KBM-7 (cell line): Measurements from ENCODE around the gene OPCML.

Source experiments
- DNase-seq: peaks from one replicate; pipeline ENCODE4 v3.0.0-alpha.2; 2015
- in situ Hi-C: fragments of 300-500 bp; cut with MboI; formaldehyde crosslinking; loops from 2 replicates; pipeline ENCODE4 v1.14.3; 2020; ENCODE audit warnings: low sequenced_read_pairs, low pct_unique_long_range_greater_than_20kb, mixed read lengths

Gene OPCML

DNA sequence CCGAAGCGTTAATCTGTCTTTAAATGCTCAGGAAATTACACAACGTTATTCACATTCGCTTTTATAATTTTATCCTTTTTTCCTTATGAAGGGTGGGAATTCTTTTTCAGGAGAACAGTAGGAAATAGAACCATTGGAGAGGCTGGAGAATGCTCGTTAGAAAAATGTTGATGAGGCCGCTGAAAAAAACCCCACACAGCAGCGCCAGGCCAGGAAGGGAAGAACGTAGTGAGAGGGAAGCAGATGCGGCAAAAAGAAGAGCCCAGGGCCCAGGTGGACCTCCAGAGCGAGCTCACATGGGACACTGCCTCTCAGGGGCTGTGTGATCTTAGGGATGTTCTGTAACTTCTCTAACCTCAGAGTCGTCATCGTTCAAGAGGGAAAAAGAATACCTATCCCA lies 691.6 kb downstream of the OPCML start:
- in situ Hi-C loops, result no loop called here
- no peak for DNase-seq

DNA sequence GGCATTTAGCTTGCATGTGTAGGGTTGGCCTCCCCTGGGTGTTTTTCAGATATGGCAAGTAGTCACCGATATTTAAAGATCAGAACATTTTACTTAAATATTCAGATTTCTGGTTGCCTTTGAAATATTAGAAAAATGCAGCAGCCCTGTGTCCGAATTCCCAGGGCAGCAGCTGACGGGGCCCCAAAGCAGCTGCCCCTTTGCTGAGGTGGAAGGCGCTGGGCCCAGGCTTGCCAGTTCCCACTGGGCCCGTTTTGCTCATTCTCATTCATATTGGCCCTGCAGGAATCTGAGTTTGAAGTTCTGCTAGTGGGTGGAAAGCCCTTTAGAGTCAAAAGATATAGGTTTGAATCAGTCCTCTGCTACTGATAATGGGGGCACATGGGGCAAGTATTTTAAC lies 692.1 kb downstream of the OPCML start:
- in situ Hi-C loops, result no loop called here
- DNase-seq, result no peak

DNA sequence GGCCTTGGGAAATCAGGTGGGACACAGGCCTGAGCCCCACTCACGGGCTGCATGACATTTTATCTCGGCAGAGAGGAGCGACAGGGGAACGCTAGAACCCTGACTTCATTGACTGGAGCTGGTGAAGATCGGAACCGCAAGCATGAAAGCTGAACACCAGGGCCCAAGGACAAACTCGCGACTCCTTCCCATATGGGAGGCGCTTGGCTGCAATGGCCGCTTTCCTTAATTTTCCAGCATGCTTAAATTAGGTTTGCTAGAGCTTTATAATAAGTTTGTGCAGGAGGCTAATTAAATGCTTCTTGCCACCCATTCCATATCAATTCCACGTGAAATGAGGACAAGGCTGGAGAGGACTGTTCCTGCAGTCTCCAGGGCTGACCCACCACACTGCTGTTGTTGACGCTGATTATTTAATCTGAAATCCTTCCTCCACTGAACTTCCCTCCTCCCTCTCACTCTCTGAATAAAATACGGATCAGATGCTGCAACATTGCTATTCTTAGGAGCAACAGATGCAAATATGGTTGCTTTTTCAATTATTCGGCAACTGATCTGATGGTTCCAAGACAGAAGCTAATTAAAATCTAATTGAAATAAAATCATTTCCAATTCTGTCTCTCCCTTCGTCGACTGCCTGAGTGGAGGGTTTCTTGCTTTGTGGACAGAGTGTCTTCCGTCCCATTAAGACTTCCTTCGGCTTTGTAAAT lies 692.9 kb downstream of the OPCML start:
- in situ Hi-C loops, result no loop called here
- no peak for DNase-seq

DNA sequence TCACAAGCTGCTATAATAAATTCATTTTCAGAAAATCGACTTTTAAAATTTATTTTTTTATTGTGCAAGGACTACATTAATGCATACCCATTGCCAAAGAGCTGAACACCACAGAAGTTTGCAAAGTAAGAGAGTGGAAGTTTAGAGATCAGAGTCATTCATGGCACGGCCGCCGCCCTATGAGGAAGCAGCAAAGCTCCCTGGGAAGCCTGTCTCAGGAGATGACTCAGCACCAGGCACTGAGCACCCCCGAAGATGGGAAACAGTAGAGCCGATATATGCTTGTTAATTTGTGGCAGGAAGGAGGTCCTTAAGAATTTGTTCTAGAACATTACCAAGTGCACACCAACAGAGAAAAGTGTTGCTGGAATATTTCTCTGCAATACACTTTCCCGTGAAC lies 693.7 kb downstream of the OPCML start:
- DNase-seq, result no peak
- in situ Hi-C loops, result no loop called here

DNA sequence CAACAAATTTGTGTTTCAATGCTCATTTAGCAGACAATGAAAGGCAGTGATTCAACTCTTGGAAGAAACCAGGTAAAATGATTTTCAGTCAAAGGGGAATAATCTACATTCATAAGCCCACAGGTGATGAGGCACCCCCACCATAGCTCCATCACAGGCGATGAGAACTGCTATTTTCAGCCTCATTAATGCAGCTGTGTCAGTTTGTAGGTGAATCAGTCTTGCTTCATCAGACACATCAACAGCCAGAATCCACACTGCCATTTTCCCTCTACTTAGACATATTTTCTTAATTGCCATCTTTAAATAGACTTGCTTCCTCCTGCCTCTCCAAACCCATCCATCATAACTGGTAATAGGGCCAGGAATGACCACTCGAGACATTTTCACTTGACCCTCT lies 701.0 kb downstream of the OPCML start:
- in situ Hi-C loops, result no loop called here
- no peak for DNase-seq

DNA sequence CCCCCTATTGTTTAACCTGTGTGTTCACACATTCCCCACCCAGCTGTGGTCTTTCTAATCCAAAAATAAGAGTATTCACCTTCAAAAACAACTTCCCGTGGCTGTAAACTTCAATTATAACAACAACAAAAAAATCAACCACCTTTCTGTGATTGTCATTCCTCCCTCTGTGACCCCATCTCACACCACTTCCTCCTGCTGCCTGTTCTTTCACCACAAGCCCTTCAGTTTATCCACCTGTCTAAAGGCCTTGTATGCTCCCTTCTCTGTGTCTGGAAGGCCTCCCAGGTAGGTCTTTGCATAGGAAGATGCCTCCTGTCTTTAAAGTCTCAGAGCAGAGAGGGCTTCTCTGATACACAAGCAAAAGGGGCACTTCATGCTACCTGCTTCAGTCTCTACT lies 707.7 kb downstream of the OPCML start:
- in situ Hi-C loops, result no loop called here

DNA sequence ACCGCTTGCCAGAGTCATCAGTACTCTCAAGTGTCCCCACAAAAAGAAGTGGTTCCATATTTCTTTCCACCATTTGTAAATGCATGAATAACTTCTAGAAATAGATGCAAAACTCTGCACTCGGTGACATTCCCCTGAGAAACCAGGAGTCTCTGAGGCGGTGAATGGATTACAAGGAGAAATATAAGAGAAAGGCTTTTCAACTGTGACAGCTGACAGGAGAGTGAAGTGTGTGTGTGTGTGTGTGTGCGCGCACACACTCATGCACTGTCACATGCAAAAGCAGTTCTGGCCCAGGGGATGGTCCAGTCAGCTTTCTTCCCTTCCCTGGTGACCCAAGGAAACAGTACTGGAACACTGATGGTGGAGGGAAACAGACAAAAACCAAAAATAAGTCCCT lies 710.0 kb downstream of the OPCML start:
- no peak for DNase-seq
- in situ Hi-C loops, result no loop called here

More for the DNA sequence above, 707.7 kb downstream of the OPCML start:
- no peak for DNase-seq

DNA sequence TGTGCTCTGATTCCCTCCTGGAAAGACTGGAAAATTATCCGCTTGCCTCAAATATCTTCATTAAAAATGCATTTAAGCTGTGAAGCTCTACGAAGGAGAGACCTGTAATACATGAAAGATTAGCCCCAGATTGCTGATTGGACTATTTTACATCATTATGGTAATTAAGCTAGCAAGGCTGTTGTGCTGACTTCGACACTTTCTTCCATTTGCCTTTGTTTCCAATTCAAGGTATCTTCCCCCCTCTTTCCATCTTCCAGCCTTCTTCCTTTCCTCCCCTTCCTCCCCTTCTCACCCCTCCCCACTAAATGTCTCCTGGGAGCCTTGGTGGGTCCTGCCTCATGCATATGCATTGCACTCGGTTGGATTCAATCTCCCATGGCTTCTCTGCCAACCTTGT lies 710.8 kb downstream of the OPCML start:
- DNase-seq, result no peak
- in situ Hi-C loops, result no loop called here

DNA sequence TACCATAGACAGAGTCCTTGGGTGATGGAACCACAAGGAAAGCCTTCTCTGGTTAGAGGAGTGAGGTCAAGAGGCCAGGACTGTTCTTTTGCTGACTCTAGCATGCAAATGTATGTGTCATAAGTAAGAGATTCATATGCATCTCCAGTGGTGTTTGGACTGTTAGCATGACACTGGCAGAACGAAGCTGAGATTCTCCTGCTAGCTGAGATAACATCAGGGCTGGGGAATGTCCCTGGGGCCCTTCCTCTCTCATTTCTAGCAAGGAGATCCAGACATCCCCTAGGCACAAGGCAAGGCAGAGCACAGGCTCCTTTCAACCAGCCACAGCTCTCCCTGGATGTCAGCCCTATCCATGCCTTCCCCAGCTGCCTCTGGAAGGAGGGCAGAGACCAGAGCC lies 711.3 kb downstream of the OPCML start:
- in situ Hi-C loops, result no loop called here
- DNase-seq, result no peak

DNA sequence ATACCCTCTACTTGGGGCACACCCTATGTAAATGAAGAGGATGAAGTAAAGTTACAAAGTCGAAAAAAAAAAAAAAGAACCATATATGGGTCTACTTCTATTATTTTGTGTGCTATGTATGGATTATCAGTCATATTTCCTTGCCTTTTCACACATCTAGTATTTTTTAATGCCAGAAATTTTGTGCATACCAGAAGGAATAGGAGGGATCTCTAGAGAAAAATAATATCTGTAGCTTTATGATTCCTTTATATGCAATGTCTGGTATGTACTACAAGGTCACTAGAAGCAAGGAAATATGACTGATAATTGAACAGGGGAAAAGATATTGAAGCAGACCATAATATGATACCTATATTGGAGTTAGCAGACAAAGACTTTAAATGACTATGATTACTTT lies 713.4 kb downstream of the OPCML start:
- in situ Hi-C loops, result no loop called here
- no peak for DNase-seq

DNA sequence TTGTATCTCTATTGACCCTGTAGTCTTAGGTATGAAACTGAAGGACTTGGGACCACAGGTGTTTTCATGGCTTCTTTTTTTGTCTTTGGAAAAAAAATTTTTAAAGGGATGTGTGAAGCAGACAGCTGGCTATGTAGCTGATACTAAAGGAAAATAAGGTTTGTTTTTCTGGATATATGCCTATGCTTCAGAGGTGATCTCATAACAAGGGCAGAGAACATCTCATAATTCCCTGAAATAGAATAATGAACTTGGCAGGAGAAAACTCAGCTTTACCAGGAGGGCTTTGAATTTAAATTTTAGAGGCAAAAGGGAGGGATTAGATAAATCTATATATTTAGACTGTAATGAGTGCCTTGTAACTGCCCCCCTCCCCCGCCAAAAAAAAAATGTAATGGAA lies 714.9 kb downstream of the OPCML start:
- in situ Hi-C loops, result no loop called here
- no peak for DNase-seq

DNA sequence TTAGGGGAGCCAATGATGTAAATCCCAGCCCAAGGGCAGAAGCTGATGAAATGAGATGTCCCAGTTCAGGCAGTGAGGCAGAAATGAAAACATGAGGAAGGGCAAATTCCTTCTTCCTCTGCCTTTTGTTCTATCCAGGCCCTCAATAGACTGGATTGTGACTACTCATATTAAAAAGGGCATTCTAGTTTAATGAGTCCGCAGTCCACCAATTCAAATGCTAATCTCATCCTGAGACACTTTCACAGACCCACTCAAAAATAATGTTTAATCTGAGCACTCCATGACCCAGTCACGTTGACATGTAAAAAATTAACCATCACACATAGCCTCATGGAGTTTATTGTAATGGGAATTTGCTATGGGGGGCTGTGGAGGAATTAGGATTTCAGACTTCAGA lies 717.9 kb downstream of the OPCML start:
- no peak for DNase-seq
- in situ Hi-C loops, result no loop called here

DNA sequence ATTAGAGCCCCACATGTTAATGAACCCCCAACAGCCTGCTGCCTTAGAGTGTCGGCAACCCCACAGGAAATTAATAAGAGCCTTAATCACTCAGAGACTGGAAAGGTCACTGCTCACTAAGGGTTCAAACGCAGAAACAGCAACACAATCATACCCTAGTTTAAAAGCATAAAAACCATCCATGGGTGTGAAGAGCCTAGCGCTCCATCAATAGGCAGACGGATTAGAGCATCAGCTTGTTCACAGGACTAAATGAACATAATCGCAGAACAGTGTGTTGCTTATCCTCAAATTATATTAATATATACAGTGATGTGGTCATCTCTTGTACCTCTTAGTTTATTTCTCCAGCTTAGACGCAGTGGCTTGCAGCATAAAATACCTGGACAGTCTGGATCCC lies 720.7 kb downstream of the OPCML start:
- no peak for DNase-seq
- in situ Hi-C loops, result no loop called here

DNA sequence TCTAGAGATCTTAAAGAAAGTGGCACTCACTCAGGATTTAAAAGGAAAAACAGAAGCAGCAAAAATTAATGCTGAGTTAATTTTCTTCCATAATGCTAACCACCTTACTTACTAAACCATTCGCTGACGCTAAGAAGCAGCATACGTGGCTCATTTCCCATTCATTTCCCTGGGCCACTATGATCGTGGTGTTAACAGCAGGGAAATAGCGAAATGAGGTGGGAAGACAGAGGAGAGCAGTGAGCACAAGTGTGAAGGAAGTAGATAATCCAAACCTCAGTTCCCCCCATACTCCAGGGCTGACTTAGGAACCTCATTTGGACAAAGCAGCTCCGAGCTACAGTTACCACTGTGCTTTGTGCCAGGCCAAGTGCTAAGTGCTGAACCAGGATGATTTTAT lies 723.2 kb downstream of the OPCML start:
- DNase-seq, result no peak
- in situ Hi-C loops, result no loop called here

DNA sequence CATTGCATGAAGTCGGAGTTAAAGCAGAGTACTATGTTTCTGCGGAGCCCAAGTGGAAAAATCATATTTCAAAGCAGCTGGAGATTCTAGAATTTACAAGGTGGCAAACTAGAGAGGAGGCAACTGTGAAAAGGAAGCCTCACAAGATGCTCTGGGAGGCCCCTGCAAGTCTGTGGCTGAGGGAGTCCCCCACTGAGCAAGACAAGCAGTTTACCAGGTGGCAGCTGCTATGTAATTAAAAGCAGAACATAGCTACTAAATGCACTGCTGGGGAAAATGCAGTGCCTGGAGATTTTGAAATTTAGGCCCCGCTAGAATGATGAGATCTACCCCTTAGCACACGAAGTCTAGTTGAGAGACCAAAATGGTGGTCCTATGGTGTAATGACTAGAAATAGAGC lies 728.0 kb downstream of the OPCML start:
- no peak for DNase-seq
- in situ Hi-C loops, result no loop called here

DNA sequence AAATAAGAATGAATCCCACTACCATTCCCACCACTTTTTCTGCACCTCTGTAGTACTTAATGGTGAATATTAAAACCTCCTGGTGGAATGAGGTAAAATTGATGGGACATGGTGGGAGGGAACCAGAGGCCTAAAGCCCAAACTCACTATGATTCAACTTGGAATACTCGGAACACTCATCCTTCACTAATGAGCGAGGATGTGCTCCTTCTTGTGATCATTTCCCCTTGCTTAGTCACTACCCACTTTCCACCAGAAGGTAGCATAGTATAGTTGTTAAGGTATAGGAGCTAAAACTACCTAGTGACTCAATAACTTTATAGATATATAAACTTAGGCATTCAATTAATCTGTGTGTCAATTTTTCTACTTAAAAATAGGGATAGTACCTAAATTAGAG lies 728.9 kb downstream of the OPCML start:
- no peak for DNase-seq
- in situ Hi-C loops, result no loop called here

DNA sequence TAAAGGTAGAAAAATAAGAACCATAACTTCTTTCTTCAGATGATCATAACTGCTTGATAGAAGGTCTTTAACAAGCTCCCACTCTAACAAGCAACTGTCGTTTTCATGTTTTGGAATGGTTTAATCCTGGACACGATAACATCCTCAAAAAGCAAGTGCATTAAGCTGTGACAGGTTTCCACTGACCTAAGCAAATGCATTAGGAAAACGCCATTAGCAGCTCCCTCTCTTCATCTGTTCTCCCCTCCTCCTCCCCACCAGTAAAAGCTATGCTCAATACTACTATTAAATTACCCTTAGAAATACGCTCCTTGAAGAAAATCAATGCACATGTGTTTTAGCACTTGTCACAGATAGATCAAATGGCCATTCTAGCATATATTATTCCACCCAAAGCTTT lies 729.4 kb downstream of the OPCML start:
- no peak for DNase-seq
- in situ Hi-C loops, result no loop called here

DNA sequence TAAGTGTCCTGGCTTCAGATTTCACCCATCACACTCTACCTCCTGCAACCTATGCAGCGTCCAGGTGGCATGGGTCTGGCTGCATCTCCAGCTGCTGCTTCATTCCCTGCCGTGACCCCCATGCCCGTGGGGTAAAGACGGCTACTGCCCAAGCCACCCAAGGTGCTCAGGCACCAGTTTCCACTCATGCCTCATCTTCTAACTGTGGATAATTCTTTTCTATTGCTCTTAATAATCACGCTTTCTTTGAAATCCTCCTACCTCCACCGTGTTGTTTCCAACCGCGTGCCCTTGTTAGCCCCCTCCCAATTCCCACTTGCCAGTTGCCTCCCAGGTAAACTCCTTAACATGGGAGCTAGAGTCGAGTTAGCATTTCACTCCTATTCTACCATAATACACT lies 738.5 kb downstream of the OPCML start:
- in situ Hi-C loops, result no loop called here
- no peak for DNase-seq

DNA sequence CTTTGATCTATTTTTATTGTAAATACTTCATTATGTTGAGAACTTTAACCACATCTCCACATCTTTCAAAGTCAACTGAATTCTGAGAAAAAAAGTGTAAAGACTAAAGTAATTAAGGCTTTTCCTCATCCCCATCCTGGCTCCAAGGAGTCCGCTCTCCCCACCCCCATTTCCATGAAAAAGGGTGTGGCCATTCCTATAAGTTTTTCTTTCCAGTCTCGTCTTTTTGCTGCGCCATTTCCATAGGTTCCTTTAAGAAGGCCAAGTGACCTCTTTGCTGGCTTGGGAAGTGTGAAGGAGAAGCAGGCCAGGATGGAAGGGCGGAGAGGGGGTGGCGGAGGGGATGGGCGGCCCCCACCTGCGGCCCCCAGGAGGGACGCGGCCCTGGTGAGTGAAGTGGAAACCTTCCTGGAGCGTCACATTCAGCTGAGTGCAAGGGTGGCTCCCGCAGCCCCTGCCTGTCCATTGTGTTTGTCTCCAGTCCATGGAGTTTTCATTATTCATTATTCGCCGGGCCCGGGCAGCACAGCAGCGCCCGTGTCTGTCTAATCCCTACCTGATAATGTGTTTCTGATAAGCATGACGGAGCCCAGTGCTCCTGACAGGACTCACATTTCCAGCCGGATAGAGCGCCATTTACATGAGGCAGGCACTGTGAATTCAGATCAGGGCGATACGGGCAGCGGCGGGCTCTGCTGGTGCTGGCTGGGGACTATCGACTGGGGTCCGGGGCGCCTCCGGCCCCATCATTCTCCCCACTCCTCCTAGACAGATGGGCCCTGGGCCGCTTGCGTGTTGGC lies 739.8 kb downstream of the OPCML start:
- no peak for DNase-seq
- in situ Hi-C loops, result no loop called here

DNA sequence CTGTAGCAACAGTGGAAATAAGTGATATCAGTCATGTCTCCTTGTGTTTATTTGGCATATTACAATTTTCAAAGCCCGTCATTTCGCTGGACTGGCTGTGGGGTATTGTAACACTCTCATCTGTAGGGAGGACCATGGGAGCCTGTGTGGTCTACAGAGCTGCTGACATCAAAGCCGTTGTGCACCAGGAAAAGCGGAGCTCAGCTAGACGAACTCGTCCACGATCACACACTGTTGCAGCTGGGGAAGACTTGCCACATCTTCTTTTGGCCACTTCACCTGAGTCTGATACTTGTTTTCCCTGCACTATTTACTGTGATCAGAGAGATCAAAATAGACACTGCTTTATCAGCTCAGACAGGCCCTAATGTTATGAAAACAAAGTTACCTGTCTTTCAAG lies 741.3 kb downstream of the OPCML start:
- no peak for DNase-seq
- in situ Hi-C loops, result no loop called here

DNA sequence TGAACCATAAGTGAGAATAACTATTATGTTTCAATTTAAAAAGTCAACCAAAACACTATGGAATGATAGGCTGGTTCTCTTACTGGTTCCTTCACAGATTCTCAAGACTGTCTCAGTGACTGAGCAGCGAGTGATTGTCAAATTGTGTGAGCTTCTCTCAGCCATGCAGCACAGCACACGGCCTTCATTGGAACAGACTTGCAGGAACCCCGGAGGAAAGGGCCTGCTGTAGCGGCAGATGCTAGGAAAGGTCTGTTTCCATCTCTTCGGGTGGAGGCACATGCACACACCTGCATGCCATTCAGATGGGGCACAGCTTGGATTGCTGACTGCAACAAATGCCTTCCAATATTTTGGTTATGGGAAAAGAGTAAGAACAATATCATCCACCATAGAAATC lies 741.8 kb downstream of the OPCML start:
- DNase-seq, result no peak
- in situ Hi-C loops, result no loop called here
